ENCODE results near the gene ALDH6A1.
"Not testable (repeated sequence)": the region's sequence is repeated elsewhere in the genome, so short reads cannot be mapped to it uniquely, and the experiment has no call there.

ALDH6A1 gene

DNA sequence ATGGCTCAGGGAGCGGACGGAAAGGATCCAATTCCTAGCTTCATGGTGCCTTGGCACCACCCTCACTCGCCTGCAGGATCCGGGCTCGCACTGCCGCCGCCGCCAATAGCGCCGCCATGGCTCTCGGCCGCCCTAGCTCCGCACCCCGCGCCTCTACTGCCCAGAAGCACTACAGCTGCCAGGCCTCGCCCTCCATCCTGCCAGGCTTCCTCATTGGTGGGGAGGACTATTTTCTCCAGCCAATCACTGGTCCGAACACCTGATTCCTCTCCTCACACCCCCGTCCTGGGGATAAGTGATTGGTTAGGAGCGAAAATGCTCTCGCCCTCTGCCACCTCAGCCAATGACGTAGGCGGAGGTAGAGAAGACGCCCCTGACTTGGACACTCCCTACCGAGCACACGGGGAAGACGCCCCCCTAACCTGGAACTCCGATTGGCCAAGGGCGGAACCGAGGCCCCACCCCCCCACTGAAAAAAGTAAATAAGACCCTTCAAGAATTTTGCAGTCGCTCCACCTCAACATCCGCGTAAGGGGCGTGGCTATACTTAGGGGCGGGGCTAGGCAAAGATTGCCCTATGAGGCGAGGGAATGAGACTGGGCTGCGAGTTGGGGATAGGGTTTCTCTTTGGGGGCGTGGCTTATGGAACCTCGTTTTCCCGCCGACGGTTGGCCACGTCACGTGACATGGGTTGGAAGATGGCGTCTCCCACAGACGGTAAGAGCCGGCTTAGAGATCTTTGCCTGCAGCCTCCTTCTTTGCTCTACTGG is at the start of gene ALDH6A1, which contains the start of gene LIN52:
ALDH6A1 (minus strand) TSS at position 177 of the 770 bp plus-strand sequence; CDS start at position 118, 59 bp downstream.
LIN52 (plus strand) TSS at position 680 of the 770 bp plus-strand sequence; CDS start at position 699, 19 bp downstream.
- DNase-seq (ENCODE audit: low read depth in 2 of 2), result peak; percentile 100

DNA sequence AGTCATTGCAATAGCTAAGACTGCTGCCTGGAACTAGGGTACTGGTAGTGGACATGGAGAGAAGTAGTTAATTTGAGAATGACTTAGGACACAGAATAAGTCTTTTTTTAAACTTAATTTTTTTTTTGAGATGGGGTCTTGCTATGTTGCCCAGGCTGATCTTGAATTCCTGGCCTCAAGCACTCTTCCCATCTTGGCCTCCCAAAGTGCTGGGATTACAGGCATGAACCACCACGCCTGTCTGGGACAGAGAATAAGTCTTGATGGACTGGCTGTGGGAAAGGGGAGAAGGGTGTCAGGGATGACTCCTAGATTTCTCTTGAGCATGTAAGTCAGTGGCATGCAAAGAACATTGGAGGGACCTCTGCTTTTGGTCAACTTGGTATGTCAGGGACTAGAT is 43.4 kb upstream of the ALDH6A1 start:
- DNase-seq (ENCODE audit: low read depth in 2 of 2), result no peak

DNA sequence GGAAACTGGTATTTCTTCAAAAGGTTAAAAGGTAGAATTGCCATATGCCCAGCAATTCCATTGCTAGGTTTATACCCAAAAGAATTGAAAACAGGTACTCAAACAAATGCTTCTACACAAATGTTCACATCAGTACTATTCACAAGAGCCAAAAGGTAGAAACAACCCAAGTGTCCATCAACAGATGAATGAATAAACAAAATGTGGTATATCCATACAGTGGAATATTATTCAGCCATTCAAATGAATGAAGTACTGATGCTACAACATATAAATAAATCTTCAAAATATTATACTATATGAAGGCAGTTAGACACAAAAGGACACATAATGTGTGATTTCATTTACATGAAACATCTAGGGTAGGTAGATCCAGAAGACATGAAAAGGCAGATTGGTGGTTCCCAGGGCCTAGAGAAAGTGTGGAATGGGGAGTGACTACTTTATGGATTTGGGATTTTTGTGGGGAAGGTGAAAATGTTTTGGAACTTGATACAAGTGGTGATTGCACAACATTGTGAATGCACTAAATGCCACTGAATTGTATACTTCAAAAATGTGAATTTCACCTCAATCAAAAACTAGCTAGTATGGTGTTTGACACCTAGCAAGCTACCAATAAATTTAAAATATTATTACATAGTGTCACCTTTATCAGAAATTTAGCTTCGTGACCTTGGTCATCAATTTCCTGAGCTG is 42.2 kb upstream of the ALDH6A1 start:
- DNase-seq (ENCODE audit: low read depth in 2 of 2), result no peak

DNA sequence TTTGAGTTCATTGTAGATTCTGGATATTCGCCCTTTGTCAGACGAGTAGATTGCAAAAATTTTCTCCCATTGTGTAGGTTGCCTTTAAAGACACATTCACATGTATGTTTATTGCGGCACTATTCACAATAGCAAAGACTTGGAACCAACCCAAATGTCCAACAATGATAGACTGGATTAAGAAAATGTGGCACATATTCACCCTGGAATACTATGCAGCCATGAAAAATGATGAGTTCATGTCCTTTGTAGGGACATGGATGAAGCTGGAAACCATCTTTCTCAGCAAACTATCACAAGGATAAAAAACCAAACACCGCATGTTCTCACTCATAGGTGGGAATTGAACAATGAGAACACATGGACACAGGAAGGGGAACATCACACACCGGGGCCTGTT is 41.2 kb upstream of the ALDH6A1 start:
- not testable (repeated sequence) for DNase-seq (ENCODE audit: low read depth in 2 of 2)

DNA sequence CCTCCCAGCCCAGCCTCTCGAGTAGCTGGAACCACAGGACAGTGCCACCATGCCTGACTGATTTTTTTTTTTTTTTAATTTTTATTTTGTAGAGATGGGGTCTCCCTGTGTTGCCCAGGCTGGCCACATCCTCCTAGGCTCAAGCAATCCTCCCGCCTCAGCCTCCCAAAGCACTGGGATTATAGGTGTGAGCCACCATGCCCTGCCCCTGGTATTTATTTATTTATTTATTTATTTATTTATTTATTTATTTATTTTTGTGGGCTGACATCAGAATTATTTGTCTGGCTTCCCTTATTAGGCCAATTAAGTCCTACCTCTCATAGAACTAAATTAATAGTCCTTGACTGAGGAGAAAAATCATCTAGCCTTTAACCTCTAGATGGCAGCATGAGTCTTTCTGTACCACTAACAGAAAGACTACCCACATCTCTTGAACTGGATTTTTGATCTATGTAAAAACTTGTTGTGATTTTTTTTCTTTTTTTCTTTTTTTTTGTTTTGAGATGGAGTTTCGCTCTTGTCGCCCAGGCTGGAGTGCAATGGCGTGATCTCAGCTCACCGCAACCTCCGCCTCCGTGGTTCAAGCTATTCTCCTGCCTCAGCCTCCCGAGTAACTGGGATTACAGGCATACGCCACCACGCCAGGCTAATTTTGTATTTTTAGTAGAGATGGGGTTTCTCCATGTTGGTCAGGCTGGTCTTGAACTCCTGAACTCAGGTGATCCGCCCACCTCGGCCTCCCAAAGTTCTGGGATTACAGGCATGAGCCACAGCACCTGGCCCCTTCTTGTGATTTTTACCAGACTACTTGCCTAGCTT is 27.4 kb upstream of the ALDH6A1 start:
- peak; percentile 18 to 29 for DNase-seq (ENCODE audit: low read depth in 2 of 2)

DNA sequence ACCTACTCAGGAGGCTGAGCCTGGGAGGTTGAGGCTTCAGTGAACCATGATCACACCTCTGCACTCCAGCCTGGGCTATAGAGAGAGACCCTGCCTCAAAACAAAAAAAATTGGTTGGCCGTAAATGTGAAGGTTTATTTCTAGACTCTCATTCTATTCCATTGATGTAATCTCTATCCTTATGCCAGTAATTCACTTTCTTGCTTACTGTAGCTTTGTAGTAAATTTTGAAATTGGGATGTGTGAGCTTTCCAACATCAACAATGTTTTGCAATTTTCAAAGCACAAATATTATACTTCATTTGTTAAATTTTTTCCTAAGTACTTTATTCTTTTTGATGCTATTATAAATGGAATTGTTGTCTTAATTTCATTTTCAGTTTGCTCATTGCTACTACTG is 25.1 kb upstream of the ALDH6A1 start:
- DNase-seq (ENCODE audit: low read depth in 2 of 2), result no peak

DNA sequence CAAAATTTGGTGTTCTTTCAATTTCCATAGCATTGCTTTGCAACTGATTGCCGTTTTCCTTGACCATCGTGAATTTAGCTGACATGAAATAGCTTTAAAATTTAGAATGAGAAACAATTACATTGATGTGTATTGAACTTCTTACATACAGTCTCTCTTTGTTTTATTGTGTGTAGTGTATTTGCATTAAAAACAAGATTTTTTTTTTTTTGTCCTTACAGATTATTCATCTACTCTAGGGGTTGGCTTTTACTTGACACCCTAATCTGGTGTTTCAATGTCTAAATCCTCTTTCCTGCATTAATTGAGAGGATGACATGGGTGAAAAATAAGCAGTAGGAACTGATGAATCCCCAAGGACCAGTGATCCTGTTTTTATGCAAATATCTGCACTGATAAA is 21.1 kb upstream of the ALDH6A1 start:
- DNase-seq (ENCODE audit: low read depth in 2 of 2), result no peak

DNA sequence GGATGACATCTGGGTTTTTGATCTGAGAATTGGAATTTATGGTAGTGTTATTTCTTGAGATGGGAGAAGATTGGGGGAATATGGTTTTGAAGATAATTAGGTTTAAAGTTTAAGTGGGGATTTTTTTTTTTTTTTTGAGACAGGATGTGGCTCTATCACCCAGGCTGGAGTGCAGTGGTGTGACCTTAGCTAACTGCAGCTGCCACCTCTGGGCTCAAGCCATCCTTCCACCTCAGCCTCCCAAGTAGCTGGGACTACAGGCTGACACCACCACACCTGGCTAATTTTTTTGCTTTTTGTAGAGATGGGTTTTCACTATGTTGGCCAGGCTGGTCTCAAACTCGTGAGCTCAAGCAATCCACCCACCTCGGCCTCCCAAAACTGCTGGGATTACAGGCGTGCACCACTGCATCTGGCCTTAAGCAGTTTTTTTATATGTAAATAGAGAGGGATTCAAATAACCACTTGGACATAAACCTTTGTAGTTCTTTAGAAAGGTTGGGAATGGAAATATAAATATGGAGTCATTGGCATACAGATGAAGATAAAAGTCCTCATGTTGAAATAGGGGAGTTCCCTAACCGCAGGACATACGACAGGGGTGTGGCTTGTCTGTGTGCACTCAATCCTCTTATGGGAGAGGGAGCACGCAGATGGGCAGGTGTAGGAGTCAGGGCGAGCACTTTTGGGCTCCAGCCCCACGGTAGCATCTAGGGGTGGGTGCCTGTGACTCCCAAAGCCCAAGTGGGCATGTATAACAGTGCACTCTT is 5.2 kb upstream of the ALDH6A1 start:
- DNase-seq (ENCODE audit: low read depth in 2 of 2), result no peak

DNA sequence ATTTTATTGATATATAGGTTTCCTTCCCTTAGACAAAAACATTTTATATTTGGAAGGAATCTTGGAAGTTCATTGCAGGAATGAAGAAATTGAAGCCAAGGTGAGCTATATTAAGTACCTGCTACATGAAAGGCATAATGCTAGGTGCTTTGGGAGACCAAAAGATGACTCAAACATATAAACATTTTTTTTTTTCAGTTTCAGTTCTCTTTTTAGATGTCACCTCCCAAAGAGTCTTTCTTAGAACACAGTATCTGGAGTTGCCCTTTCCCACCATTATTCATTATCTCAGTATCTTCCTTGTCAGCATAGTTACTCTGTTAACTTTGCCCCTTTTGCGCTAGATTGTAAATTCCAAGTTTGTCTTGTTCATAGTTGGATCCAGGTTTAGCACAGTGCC is 1.6 kb upstream of the ALDH6A1 start:
- no peak for DNase-seq (ENCODE audit: low read depth in 2 of 2)

DNA sequence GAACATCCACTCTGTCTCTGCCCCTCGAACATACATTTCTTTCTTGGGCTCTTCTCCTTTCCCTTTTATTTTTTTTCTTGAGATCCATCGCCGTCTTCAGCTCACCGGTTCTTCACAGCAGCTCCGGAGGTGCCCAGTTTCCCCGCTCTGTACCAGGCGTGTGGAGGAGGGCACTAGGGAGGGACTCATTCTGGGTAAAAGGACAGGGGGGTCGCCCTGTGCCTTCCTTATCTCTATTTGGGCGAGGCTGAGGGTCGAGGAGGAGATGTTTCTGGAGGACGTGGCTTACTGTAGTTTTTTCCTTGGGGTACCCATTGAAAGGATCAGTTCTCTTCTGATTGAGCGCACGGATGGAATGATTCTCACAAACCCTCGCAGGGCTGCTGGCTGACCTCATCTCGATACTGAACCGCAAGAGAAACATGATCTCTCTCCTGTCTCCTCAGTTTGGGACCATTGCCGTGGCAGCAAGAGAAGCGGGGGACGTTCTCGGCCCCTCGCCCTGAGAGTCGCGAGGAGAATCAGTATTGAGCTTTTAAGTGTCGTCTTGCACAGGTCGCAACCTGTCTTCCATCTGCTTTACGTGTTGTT is 889 bp upstream of the ALDH6A1 start:
- DNase-seq (ENCODE audit: low read depth in 2 of 2), result no peak

DNA sequence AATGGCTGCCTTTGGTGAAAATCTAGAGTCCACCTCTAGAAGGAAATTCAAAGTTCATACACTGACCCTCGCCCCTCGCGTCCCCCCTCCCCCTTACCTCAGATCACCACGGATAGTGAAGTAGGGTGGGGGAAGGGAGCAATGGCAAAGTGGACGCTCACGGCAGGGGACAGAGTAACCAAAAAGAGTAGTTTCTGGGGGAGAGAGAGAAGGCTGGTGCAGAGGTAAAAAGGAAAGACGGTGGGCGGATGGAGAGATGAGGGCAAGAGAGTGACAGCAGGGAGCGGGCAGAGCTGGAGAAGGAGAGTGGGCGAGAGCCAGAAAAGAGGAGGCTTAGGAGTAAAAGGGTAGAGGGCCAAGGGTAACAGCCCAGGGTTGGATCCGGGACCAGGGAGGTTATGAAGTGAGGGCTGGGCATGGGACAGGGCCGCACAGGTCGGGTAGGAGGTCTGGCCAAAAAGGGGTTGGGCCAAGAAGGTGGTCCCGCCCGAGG is 423 bp downstream of the ALDH6A1 start:
- no peak for DNase-seq (ENCODE audit: low read depth in 2 of 2)

DNA sequence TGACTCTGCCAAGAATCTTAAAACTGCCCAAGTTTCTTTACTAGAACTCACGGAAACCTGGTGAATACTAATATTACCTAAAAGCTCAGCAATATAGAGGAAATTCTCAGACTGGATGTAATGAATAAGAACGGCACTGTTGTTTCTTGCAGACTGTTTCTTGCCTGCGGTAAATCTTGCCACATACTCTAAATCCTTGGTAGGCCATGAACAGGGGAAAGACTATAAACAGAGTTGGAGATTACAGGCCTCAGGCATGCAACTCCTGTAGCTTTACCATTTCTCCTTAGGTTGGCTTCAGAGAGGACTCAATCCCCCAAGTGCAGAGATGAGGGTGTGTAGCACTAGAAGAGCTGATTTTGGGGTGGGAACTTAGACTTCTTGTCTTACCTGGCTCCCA is 1.1 kb downstream of the ALDH6A1 start:
- no peak for DNase-seq (ENCODE audit: low read depth in 2 of 2)

DNA sequence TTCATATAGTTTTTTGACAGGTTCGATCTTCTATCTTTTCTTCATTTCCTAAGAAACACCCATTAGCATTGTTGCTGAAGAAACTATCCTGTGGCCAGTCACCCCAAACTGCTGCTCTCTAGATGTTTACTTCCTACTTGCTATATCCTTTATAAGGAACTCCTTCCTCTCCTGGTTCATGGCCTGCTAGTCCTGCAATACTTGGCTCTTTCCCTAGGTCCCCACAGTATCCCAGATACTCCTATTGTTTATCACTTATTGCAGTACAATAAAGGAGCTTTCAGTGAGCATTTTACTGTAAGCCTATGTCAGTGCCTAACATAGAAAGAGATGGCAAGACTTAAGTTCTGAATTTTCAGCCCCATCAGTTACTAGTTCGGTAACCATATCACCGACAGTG is 2.8 kb downstream of the ALDH6A1 start:
- DNase-seq (ENCODE audit: low read depth in 2 of 2), result no peak

DNA sequence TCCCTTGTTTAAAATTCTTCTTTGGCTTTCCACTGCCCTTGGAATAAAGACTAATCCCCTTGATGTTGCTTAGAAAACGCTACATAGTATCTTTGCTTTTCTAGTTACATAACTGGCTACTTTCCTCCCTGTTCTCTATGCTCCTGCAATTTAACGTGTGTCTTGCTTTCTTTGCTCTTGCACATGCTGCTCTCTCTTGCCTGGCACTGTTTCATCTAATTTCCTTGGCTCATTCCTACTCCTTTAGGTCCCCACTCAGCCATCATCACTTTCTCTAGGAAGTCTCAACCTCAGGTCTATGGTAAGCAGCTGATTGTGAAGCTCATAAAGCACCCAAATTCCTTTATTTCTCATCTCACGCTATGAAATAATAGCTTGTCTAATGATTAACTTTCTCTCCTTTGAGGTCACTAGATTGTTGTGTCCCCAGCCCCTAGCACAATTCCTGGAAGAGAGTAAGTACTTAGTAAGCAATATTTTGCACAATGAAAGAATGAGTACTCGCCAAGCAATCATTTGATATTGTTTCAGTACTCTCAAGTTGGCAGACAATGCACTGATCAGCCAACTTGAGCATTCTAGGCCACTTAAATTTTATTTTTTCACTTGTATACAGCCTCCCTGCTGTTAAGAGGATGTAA is 3.3 kb downstream of the ALDH6A1 start:
- no peak for DNase-seq (ENCODE audit: low read depth in 2 of 2)

DNA sequence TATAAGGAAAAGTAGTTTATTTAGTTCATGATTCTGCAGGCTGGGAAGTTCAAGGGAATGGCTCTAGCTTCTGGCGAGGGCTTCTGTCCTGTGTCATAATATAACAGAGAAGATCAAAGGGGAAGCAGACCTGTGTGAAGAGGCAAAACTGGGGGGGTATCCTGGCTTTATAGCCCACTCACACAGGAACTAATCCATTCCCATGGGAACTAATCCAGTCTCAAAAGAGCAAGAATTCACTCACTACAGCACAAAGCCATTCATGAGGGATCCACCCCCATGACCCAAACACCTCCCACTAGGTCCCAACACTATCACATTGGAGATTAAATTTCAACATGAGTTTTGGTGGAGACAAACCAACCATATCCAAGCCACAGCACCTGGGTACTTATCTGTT is 6.9 kb downstream of the ALDH6A1 start:
- DNase-seq (ENCODE audit: low read depth in 2 of 2), result no peak

DNA sequence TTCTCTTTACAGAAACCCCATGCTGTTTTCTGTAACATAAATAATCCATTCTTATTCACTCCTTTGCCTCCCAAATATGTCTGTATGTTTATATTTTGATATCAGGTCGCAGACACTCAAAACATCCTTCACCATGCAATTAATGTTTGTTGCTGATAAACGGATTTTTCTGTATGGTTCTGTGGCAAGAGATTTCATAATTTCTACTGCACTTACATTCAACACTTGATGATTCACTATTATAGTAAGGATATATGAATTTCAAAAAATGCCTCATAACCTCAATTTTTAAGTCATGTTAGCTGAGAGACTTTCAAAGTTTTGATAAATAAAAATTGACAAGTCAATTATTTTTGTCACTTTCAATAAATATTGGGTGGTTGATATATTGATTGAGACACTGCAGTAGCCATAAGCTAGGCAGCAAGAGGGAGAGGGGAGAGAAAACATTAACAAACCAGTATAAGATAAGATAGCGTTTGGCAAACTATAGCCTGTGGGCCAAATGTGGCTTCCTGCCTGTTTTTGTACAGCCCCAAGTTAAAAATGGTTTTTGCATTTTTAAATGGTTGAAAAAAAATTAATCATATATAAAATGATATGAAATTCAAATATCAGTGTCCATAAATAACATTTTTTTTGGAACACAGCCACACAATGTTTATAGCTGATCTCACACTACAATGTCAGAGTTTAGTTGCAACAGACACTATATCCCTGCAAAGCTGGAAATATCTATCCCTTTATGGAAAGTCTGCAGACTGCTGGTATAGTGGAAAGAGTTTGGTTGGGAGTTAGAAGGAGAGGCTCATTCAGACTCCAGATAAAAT is 18.3 kb downstream of the ALDH6A1 start:
- DNase-seq (ENCODE audit: low read depth in 2 of 2), result no peak

DNA sequence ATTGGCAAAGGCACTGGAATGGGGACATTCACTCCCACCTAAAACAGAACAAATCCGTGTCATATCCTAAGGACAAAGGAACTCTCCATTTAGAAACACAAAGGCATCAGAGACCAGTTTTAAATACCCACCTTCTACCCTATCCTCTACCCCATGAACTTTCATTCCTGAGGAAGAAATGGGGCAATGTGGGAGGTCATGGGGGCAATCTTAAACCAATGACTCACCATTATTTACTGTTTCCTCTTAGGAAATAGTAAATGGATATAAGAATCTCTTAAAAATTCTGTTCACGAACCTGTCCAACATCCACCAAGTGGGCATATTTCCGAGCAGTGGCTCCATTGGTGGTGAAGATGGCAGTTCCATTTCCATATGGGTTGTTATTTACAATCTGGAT is 19.4 kb downstream of the ALDH6A1 start:
- DNase-seq (ENCODE audit: low read depth in 2 of 2), result no peak

DNA sequence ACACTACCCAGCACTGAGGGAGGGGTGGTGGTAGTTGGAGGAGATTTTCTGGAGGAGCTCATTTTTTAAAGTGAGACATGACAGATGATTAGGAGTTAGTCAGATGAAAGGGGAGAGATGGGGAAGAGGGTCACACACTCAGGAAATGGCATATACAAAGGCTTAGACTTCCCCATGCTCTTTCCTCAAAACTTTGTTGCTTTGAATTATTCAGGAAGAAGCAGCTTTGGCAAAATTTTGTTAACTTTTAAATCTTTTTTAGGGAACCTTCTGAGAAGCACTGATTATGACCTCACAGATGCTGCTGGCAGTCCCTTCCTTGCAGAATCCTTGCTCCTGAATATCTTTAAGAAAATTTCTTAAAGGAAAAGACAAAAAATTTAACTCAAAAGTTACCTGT is 19.8 kb downstream of the ALDH6A1 start:
- no peak for DNase-seq (ENCODE audit: low read depth in 2 of 2)

DNA sequence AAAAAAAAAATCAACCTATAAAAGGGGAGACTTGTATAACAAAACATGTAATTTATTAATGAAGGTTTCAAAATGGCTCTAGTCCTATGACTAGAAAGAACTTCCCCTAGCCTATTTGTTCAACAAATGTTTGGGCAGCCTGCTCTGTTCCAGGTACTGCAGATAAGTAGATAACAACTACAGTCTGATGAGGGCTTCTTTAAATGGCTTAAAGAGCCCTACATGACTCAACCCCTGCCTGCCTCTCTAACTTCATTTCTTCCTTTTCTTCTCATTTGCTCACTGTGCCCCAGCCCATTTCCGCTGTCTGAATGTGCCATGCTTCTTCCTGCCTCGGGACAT is 21.5 kb downstream of the ALDH6A1 start:
- DNase-seq (ENCODE audit: low read depth in 2 of 2), result no peak
